Measurements from ENCODE around the gene PTPRK. TPM values are rescaled to one million over a fixed set of nuclear protein-coding genes. Genes with fewer than 3 reads are reported as not detected.

The PTPRK gene
- total and polyA plus RNA-seq, 12 donors: 3.2 to 22.4 (median 15.0) TPM

GRCh38 chr6:128527375-128527774 is 7.0 kb upstream of the PTPRK start:
- no peak for DNase-seq
- H3K4me3 ChIP-seq: no peak overlapping the region
- no peaks in the 10 kb centered on the region for H3K27me3 ChIP-seq
- H3K9me3 ChIP-seq (replicated peaks in 1 of 3): no peaks in the 10 kb centered on the region
- intact Hi-C loops (cut with DNase I): no loop called here
- TF ChIP-seq, protein P1, sequence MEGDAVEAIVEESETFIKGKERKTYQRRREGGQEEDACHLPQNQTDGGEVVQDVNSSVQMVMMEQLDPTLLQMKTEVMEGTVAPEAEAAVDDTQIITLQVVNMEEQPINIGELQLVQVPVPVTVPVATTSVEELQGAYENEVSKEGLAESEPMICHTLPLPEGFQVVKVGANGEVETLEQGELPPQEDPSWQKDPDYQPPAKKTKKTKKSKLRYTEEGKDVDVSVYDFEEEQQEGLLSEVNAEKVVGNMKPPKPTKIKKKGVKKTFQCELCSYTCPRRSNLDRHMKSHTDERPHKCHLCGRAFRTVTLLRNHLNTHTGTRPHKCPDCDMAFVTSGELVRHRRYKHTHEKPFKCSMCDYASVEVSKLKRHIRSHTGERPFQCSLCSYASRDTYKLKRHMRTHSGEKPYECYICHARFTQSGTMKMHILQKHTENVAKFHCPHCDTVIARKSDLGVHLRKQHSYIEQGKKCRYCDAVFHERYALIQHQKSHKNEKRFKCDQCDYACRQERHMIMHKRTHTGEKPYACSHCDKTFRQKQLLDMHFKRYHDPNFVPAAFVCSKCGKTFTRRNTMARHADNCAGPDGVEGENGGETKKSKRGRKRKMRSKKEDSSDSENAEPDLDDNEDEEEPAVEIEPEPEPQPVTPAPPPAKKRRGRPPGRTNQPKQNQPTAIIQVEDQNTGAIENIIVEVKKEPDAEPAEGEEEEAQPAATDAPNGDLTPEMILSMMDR (IDR thresholded peaks at IDR 0.05): no peak
- no peak for TF ChIP-seq POLR2A (IDR thresholded peaks at IDR 0.05)
- no peaks in the 10 kb centered on the region for H3K4me1 ChIP-seq (replicated peaks in 1 of 2)
- H3K36me3 ChIP-seq (replicated peaks in 1 of 2): no peaks in the 10 kb centered on the region
- no peak overlapping the region for H3K27ac ChIP-seq
- 83 to 93% (median 89%) methylated on average over 1 of the region's 1 CpG for WGBS, 4 donors

GRCh38 chr6:128526152-128526914 is 5.9 kb upstream of the PTPRK start:
- 82 to 90% (median 87%) methylated on average over 5 of the region's 5 CpGs for whole genome bisulfite sequencing, 4 donors
- intact Hi-C loops (cut with DNase I): no loop called here

DNA sequence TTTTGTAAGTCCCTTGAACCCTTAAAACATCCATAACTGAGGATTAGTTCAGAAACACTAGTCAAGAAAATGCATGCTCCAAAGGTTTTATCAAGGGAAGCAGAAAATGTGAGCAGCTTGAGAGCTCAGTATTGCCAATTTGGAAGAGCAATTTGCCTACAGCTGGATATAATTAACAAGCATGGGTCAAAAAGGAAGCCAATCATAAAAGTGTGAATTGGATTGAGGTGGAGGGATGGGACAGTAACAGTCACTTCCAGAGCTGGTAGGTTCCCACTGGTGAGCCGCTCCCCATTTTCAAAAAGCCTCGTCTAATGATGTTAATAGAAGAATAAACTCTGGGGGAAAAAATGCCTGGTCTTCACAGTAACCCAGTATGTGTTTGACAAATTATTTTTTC is 5.0 kb upstream of the PTPRK start:
- no peaks in the 10 kb centered on the region for H3K27me3 ChIP-seq
- no peak for TF ChIP-seq POLR2A (IDR thresholded peaks at IDR 0.05)
- H3K4me1 ChIP-seq (replicated peaks in 1 of 2): peaks cover 0 to 5% of the 10 kb centered on the region in 2 donors
- WGBS, 4 donors: 85 to 96% (median 90%) methylated on average over 2 of the region's 2 CpGs
- DNase-seq: no peak
- H3K36me3 ChIP-seq (replicated peaks in 1 of 2): no peaks in the 10 kb centered on the region
- no peak overlapping the region for H3K4me3 ChIP-seq
- intact Hi-C loops (cut with DNase I): no loop called here
- no peaks in the 10 kb centered on the region for H3K9me3 ChIP-seq (replicated peaks in 1 of 3)
- no peak overlapping the region for H3K27ac ChIP-seq

More at GRCh38 chr6:128526152-128526914, 5.9 kb upstream of the PTPRK start:
- H3K4me3 ChIP-seq: no peak overlapping the region
- H3K4me1 ChIP-seq (replicated peaks in 1 of 2): peaks cover 0 to 2% of the 10 kb centered on the region in 2 donors
- H3K9me3 ChIP-seq (replicated peaks in 1 of 3): no peaks in the 10 kb centered on the region
- no peaks in the 10 kb centered on the region for H3K36me3 ChIP-seq (replicated peaks in 1 of 2)
- no peak for DNase-seq
- H3K27ac ChIP-seq: no peak overlapping the region
- TF ChIP-seq POLR2A (IDR thresholded peaks at IDR 0.05): no peak
- TF ChIP-seq, protein P1 (IDR thresholded peaks at IDR 0.05): no peak
- no peaks in the 10 kb centered on the region for H3K27me3 ChIP-seq

DNA sequence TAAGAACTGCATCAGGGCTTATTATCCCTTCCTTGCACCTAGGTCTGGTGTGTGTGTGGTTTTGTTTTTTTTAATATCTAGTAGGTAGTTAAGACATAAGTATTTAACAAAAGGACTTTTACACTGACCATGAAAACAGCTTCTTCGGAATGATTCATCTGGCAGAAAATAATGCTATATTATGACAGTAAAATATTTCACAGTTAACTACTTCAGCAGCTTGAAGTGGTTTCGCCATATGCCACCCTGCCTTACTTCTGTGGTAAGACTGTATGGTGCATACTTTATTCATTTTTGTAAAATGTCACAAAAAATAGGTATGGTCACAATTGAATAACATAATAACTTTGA is 858 bp upstream of the PTPRK start:
- intact Hi-C loops (cut with DNase I): no loop called here
- peak overlapping the region in 4 of 5 donors; percentile 56 to 96 (median 91) for H3K27ac ChIP-seq
- WGBS, 4 donors: 25 to 35% (median 30%) methylated on average over 2 of the region's 2 CpGs

More for the DNA sequence above, 858 bp upstream of the PTPRK start:
- TF ChIP-seq POLR2A (IDR thresholded peaks at IDR 0.05): no peak
- TF ChIP-seq, protein P1 (IDR thresholded peaks at IDR 0.05): no peak
- Histone ChIP-seq H3K4me3 (peak overlapping the region in 2 of 4 donors; percentile 46 to 85), H3K27me3 (no peaks in the 10 kb centered on the region), H3K4me1 (replicated peaks in 1 of 2) (peaks cover 0 to 5% of the 10 kb centered on the region in 2 donors), H3K9me3 (replicated peaks in 1 of 3) (no peaks in the 10 kb centered on the region), H3K36me3 (replicated peaks in 1 of 2) (no peaks in the 10 kb centered on the region)
- DNase-seq: peak in 1 of 7 donors; percentile 2
